Stimulated activated CD8-positive, alpha-beta memory T cell treated with anti-CD3 and anti-CD28 coated beads, Interleukin-12 subunit alpha, Interleukin-12 subunit beta, amount 100 ng/mL, for 1 hour (primary cell): ENCODE measurements around the gene FHIT.

Experiments
- DNase-seq: peaks from one replicate; pipeline ENCODE4 v3.0.0-alpha.2; 2020; ENCODE audit warnings: low read depth

The FHIT gene

DNA sequence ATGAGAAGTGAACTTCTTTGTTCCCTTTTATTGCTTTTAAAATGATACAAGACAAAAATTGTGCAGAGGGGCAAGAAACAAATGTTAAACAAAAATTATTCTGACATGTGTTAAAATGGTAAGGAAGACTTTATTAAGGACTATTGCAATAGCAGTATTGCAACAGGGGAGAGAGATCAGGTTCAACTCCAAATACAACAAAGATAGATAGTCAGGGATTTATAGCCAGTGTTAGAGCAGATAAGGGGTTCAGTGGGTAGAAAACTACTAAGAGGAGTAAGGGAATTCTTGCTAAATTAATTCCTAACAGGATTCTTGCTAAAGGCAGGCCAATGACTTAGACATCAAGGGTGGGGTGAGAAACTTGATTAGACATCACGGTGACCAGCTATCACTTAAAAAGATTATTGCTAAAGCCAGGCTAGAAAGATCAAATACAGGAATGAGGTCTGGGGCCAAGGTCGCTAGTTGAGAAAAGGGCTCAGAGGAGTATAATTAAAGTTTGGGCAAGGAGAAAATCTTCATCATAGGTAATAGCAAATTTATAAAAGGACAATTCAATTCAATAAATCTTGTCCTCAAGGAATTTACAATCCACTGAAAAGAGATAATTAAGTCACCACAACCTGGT lies 81.5 kb downstream of the FHIT start:
- DNase-seq, result no peak

DNA sequence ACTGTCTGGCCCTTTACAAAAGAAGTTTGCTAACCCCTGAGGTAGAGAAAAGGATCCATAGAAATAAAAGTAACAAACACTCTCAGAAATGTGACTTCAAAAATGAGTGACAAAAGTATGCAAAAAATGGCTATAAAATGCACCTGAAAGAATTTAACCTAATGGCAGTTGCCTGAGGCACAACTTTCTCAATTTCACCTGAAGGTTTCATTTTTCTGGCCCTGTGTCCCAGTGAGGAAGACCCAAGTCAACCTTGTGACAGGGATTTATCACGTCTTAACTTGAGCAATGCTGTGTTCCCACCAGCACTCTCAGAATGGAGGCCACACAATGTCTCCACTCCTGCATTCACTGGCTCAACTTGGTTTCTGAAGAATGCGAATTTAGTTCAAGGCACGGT lies 83.0 kb downstream of the FHIT start:
- DNase-seq, result no peak

DNA sequence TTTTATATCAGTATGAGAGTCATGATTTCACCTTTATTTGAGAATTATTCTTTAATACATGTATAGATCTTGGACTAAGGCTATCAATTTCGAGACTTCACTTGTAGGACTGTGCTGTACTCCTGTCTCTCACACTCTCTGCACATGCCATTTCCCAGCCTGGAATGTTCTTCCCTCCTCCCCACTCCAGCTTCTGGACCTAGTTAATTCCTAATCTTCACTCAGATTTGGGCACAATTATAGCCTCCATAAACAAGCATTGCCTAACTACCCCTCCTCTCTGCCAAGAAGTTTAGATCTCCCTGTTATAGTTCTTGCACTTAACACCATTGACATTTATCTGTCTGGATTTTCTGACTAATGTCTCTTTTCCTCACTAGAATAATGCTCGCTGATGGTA lies 88.3 kb downstream of the FHIT start:
- DNase-seq, result no peak

DNA sequence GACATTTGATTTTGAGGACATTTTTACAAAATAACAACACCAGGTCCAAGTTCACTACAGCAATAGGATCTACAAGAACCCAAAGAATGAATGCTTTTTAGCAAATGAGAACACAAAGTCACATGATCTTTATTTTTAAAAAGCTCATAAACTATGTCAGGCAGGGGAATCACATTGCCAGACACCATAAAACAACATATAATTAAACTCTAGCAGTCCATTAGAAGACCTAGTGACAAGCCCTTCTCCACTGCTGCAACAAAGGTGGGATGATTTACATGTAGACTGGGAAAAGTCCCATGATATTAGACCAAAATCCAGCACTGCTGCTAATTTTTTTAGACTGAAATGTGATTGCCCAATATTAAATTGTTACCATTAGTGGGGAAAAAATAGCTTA lies 92.6 kb downstream of the FHIT start:
- DNase-seq, result no peak

DNA sequence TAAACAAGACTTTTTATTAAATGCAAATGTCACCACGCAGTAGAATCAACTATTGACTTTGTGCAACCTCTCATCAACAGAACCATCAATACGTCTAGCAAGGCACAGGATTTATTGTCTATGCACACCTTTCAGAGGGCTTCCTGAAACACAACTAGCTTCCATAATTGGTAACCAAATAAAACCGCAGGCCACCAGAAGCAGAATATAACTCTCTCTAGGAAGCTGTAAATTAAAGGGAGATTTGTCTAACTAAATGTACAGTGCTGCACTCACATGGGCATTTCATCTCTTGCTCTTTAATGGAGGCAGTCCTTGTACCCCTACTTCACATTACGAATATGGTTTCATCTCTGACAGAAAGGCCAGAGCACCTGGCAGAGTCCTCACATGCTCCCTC lies 93.0 kb downstream of the FHIT start:
- DNase-seq, result no peak

DNA sequence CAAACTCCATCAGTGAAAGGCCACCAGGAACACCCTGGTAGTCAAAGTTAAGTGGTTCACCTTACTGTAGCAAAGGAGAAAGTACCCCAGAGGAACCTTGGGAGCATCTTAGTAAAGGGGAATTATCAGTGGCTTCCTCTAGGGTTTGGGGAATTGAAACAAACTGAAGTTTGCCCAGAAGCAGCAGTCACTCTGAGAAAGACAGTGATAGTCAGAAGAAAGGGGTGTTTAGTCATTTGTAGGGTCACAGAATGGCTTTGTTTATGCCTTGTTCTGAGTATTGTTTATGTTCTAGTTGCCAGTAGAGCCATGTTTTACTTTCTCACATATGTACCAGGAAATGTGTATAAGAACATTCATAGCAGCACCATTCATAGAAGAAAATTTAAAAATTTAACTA lies 93.8 kb downstream of the FHIT start:
- DNase-seq, result no peak

DNA sequence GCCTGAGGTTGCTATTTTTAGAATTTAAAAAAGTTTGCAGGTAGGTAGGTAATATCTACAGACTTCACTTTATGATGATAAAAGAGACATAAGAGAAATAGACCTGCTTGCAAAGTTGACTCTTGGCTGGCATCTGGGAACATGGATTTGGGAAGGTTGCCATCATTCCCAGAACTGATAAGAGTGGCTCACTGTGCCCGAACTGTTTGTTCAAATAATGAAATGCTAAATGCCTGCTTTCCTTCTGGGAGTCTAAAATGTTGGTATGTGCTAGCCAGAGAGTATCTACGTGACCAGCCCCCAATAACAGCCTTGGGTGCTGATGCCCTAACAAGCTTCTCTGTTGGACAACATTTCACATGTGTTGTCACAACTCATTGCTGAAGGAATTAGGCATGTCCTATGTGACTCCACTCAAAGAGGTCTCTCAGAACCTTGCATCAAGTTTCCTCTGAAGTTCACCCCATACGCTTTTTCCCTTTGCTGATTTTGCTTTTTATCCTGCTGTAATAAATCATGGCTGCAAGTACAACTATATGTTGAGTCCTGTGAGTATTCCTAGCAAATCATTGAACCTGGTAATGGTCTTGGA lies 95.5 kb downstream of the FHIT start:
- DNase-seq, result no peak

DNA sequence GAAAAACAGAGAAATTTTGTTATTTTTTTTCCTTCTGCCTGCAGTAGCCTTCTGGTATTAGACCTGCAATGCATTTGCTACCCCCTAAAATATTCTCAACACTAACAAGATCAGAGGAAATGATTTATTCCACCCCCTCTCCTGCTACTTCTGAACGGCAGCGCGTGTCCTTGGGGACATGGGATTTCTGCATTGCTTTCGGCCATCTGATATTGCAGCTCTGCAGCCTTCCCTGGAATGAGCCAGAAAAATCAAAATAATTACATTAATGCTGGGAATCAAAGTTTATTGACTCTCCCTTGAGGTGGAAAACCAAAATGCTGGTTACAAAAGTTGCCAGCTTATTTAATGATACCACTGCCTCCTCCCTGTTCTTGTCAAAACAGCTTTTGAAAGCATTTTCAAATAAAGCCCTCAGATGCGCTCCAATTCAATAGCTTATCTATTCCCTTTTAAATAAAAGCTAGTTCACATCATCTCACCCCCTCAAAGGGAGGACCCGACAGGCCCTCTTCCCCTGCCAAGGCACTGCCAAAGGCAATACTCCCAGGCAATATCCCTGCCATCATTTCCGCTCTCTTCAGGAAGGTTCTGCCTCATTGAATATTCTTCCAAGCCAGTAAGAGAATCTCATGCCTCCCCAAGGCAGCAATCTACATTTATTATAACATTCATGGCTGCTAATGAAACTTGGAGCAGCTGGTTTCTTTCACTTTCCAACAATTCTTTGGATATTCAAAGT lies 96.6 kb downstream of the FHIT start:
- no peak for DNase-seq

DNA sequence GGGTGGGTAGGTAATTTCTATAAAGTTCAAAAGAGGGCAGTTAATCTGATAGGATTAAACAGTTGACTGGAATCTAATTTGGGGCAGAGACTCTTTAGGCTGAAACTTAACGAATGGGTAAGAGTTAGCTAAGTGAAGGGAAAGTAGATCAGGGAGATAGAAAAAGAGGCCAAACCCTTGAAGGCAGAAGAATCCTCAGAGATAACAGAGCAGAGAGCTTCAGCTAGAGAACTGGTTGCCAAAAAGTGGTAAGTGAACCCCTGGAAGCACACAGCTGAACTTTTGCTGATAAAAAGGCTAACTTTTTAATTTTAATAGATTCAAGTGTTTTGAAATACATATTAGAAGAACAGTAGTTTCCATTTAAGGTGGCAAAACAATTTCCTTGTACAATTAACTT lies 99.2 kb downstream of the FHIT start:
- DNase-seq, result no peak

DNA sequence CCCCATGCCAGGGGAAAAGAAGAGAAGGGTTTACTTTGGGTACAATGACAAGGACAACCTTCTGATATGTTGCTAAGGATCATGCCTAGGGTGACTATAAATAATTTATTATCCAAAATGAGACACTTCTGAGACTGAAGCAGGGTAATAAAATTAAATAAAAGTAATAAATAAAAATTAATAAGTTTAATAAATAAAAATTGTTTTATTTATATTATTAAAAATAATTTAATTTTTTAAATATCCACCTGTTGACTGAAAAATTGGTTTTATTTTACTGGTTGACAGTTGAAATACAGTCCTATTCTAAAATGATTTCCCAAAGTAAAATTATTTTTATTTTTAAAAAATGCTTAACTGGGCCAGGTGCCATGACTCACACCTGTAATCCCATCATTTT lies 102.0 kb downstream of the FHIT start:
- no peak for DNase-seq

DNA sequence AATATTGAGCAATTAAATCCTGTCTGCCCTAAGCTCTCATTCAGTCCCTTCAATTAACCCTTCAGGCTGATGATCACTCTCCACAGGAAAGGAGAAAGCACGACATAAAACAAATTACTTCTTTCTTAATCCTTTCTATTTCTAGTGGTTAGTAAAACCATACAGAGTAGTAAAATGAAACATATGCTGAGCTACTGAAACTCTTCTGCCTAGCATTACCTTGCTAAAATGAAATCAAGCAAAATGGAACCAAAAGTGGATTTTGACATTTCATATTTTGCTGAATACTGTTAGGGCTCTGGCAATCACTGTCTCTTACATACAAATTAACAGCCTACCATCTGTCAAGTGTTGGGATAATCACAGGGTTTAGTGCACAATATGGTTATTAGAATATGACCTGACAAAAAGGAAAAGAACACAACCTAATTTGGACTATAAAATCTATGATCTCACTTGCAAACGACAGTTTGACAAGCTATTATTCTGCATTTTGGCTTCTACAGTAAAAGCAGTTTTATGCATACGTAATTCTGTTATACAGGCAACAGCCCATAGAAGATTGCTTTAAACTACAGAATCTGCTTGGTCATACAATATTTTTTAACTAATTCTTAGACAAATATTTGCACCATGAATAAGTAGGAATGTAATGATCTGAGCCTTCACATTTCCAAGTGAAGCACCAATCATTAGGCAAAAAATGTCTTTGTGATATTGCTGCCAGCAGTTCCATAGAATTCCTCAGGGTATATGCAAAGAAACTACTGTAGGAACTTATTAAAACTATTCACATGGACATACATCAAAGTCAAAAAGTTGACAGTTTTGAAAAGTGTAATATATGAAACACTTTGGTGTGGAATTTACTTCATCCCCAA lies 105.0 kb downstream of the FHIT start:
- DNase-seq, result no peak

DNA sequence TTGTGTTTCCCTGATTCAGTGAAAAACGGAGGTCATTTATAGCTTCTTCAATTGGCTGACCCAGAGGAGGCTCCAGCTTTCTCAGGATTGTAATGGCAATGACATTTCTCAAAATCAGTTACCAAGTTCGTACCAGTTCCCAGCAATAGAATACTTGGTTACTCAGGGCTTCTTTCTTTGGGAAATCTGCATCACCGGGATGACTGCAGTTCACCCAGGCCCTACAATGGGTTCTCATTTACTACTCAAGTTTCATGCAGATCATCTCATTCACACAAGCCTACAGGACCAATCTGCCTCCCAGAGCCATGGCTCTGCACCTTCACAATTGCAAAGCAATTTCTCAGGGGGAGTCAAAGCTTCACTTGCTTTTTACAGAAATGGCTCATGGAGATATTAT lies 109.6 kb downstream of the FHIT start:
- no peak for DNase-seq

DNA sequence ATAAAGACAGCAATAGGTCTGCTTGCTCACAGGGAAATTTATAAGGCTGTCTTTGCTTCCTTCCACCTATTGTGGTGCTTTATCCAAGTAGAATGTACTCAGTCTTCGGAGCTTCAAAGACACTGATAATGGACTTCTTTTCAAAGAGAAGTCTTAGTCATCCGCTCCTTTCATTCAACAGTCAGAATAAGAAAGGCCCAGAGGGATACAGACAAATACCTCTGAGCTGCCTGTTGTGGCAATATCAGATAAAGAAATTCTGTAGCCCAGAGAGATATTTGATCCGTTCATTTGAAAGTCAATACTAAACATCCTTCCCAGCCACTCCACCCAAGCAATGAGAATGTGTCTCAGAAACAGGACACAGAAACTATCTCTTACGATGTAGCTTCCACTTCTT lies 110.0 kb downstream of the FHIT start:
- no peak for DNase-seq

DNA sequence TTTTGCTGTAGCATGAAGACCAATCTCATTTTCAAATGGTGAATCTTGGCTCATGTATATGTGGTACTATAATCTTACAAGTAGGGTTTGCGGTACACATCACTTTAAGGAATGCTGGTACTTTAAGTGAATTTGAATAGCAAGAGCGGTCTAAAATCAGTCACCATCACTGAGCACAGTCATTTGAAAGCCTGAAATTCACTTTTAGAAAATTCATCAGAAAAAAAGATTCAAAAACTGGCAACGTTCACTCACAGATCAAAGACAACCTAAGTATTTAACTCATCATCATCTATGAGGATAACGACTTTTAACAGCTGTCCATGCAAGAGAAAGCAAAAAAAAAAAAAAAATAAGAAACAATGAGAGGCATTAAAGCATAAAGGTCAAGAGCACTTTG lies 111.6 kb downstream of the FHIT start:
- no peak for DNase-seq

DNA sequence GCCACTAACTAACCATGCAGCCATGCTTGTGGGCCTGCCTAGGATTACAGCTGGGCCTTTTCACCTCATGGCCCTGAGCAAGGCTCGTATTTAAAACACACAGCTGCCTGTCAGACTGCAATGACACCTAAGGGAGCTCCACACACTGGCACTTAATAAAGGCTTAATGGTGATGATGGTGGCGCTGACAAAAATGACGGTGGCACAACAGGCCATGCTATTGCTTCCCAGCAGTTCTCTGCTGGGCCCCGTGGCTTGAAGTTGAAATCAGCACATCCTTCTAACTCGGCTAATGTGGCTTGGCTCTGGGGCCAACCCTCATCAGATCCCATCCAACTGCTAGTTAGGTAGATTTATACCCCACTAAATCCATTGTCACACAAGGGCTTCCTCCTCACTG lies 112.9 kb downstream of the FHIT start:
- no peak for DNase-seq

DNA sequence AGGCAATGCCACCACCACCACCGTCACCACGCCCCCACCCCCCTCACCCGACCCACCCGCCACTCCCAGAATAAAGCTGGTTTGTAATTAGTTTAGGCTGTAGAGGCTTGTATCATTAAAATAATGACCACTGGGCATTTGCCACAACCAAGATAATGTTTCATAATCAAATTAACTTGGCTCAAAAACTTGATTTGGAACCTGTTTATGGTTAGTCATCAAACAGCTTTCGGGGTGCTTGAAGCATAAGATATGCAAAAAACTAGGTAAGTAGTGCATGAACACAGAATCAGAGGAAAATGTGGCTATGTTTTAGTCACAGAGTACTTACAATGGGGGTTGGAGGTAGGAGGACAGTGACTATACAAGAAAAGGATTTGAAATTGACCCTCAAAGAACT lies 115.1 kb downstream of the FHIT start:
- no peak for DNase-seq

DNA sequence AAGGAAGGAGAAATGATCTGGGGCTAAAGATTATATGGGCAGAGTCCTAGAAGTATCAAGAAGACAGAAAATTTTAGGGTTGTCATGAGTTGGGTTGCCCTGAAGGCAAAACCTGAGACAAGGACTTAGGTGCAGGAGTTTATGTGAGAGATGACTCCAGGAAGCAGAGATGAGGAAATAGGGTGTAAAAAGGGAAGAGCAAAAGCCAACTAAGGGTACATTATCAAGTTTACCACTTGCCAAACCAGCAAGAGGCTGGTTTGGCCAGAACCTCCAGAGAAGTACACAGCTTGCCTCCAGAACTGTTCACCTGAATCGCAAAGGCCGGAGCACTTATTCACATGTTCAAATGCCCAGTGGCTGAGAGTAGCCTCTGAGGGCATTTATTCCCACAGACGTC lies 116.7 kb downstream of the FHIT start:
- DNase-seq, result no peak

DNA sequence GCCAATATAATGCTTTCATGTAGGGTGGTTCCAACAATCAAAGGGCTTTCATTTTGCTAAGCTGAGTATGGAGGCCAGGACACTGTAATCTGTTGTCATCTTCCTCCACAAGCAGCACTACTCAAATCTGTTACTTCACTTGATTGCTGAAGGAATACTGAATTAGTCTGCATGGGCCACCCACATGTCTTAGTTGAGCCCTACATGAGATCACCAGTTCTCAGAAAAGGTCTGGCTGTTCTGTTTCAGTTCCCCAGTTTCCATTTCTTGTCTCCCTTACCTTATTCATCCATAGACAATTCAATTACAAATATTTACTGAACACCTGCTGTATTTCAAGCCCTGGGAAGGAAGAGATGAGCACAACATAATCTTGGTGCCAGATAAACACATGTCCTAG lies 119.2 kb downstream of the FHIT start:
- DNase-seq, result no peak

DNA sequence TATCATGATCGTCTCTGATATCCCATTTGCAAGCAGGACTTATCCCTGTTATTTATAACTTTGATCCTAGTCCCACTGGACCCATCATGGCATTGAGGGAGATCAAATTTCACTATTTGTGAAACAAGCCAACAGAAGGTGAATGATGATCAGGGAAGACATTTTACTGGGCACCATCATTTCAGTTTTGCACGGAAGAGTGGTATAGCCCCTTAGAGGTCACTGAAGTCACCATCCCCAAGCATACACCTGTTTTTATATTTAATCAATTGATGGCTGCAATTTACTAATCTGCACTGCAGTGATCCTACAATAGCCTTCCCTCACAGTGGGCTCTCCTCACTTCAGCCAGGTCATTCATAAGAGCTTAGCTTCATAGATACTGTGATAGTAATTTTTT lies 132.4 kb downstream of the FHIT start:
- DNase-seq, result no peak

DNA sequence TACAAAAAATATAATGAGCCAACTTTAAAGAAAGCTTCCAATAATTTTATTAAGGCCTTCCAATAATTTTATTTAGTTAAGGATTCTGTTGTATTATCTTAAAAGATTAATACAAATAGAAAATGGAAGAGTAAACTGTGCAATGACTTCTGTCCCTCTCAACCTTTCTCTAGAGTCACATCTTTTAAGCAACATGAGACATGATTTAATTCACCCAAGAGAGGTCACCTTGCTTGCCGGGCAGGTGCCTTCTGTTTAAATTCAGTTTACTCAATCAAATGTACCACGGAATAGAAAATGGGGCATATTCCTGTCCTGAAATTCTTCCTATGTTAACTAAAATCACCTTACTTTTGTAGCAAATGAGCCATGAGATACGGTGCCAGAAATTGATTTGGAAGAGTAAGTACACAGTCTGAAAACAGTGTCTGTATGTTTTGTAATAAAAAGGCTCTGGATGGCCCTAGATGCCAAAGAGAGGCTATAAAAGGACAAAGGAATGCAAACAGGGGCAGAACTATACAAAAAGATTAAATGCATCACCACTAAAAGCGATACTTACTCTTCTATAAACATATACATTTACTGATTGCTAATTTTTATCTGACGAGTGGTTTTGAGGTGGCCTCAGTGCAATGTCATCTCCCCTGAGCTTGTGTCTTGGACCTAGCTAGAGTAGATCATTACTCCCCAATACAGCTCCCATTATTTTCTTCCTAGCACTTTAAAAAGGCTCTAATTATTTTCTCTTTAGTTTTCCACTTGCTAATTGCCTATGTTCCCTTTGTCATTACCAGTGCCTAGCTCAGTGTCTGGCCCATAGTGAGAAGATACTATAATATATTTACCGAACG lies 134.0 kb downstream of the FHIT start:
- DNase-seq, result no peak

DNA sequence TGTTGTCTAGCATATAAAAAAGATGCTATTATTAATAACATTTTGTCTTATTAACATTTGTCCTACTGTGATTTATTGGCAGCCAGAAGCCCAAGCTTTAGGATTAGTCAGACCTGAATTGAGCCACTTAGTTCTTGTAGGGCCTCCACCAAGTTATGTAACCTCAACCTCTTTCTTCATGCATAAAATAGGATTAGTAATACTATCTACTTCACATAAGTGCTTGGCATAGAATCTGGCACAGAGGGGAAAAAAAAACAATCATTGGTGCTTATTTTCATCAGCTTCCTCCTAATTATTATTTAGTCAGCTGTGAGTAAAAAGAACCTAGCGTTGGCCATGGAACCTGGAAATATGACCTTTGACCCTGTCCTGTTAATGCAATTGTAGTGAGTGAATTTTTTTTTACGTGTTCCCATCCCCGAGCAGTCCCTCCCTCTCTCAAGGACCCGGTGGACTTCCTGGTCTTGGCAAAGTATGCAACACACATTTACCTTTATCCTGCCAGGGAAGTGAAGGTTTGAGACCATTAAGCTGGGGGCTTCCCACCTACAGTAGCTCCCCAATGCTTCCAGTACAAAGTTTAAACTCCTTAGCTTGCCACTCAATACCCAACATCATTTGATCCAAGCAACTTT lies 136.8 kb downstream of the FHIT start:
- DNase-seq, result no peak
